Neural progenitor cell (in vitro differentiated cells): ENCODE data around the gene LRRC7. TPM values are rescaled to one million over a fixed set of nuclear protein-coding genes. Genes with fewer than 3 reads are reported as not detected.
A peak's percentile ranks its signal among the peaks of the same experiment; 100 is the strongest.

Source experiments
- DNase-seq: peaks from one replicate; pipeline ENCODE4 v3.0.0-alpha.2; 2016; ENCODE audit warnings: low spot score
- H2AFZ ChIP-seq: fragments of 200-600 bp; sonication (generic); replicated peaks from 2 replicates; pipeline ENCODE4 v1.6.1; 2016; ENCODE audit warnings: antibody characterized with exemption
- H3F3A ChIP-seq: fragments of 200-600 bp; sonication (generic); 2 replicates; pipeline ENCODE4 v1.6.1; 2016; ENCODE audit warnings: antibody characterized with exemption, low read depth
- H3K27ac ChIP-seq: fragments of 200-600 bp; sonication (generic); 2 replicates; pipeline ENCODE4 v1.5.1; 2016; ENCODE audit warnings: mild to moderate bottlenecking
- H3K27me3 ChIP-seq: fragments of 200-600 bp; sonication (generic); 2 replicates; pipeline ENCODE4 v1.6.1; 2016; ENCODE audit warnings: mild to moderate bottlenecking, moderate library complexity
- H3K36me3 ChIP-seq: fragments of 200-600 bp; sonication (generic); 2 replicates; pipeline ENCODE4 v1.5.1; 2016
- H3K4me1 ChIP-seq: fragments of 200-600 bp; sonication (generic); 2 replicates; pipeline ENCODE4 v1.6.1; 2016; ENCODE audit warnings: mixed run types
- H3K4me2 ChIP-seq: fragments of 200-600 bp; sonication (generic); 2 replicates; pipeline ENCODE4 v1.6.1; 2016
- H3K4me3 ChIP-seq: fragments of 200-600 bp; sonication (generic); 2 replicates; pipeline ENCODE4 v1.5.1; 2016
- H3K79me2 ChIP-seq: fragments of 200-600 bp; sonication (generic); 2 replicates; pipeline ENCODE4 v1.6.1; 2016; ENCODE audit warnings: low read depth
- H3K9ac ChIP-seq: fragments of 200-600 bp; sonication (generic); 2 replicates; pipeline ENCODE4 v1.6.1; 2016
- H3K9me3 ChIP-seq: fragments of 200-600 bp; sonication (generic); 2 replicates; pipeline ENCODE4 v1.5.1; 2016; ENCODE audit warnings: low read depth
- H4K20me1 ChIP-seq: fragments of 200-600 bp; sonication (generic); 2 replicates; pipeline ENCODE4 v1.6.1; 2016; ENCODE audit warnings: low read depth
- H3K27ac Mint-ChIP-seq: 3 replicates; pipeline ENCODE4 v1.8.0; 2021; ENCODE audit warnings: mixed read lengths
- H3K27me3 Mint-ChIP-seq: 2 replicates; pipeline ENCODE4 v1.8.0; 2022; ENCODE audit warnings: low read depth, mild to moderate bottlenecking, inconsistent platforms, moderate library complexity, mixed read lengths; ENCODE audit not compliant: insufficient read depth
- H3K36me3 Mint-ChIP-seq: 3 replicates; pipeline ENCODE4 v1.8.0; 2021; ENCODE audit warnings: mixed read lengths
- H3K4me1 Mint-ChIP-seq: 3 replicates; pipeline ENCODE4 v1.8.0; 2021; ENCODE audit warnings: mixed read lengths
- H3K4me3 Mint-ChIP-seq: 3 replicates; pipeline ENCODE4 v1.8.0; 2021; ENCODE audit warnings: mild to moderate bottlenecking, moderate library complexity, mixed read lengths
- H3K9me3 Mint-ChIP-seq: 3 replicates; pipeline ENCODE4 v1.8.0; 2020; ENCODE audit warnings: mixed read lengths
- CTCF ChIP-seq: fragments of 200-600 bp; sonication (generic); IDR thresholded peaks from 2 replicates; pipeline ENCODE4 v1.5.1; 2017; ENCODE audit warnings: antibody characterized with exemption, mild to moderate bottlenecking
- EZH2 ChIP-seq: fragments of 200-600 bp; sonication (generic); IDR thresholded peaks from 2 replicates; pipeline ENCODE4 v1.6.1; 2017; ENCODE audit warnings: antibody characterized with exemption, mild to moderate bottlenecking, moderate library complexity
- EZH2phosphoT487 ChIP-seq: fragments of 200-600 bp; sonication (generic); IDR thresholded peaks from 2 replicates; pipeline ENCODE4 v1.6.1; 2017; ENCODE audit warnings: antibody characterized with exemption
- total RNA-seq: library from RNA; depleted of rRNA; stranded (reverse); fragments of >200 nt; gene quantifications from 2 replicates; pipeline ENCODE4 v1.2.3, GENCODE V29; 2015; ENCODE audit warnings: low replicate concordance

Gene LRRC7
- total RNA-seq, 1 donor from 2014 or later: not detected

- H3K27ac Mint-ChIP-seq: no peak overlapping the region
Measured at GRCh38 chr1:70061231-70061630, 493.5 kb downstream of the LRRC7 start.

DNA sequence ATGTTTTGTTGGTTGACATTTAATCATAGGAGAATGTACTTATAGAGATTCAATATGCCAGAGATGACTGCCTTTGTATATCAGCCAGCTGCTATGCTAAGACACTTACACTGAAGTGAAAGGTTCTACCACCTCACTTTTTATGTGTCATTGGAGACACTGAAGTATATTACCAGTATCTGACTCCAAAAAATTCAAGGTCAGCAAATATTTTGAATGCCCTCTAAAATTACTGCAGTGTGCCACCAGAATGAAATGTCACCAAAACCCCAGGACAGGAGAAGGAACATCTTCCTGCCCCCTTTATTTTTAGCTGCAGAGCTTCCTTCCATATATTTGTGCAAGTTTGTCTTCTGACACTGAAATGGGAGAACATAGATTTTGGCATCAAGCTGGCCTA lies 496.1 kb downstream of the LRRC7 start:
- Histone ChIP-seq H3K27ac (no peak overlapping the region), H3K36me3 (no peaks in the 10 kb centered on the region), H3K9me3 (no peaks in the 10 kb centered on the region), H3K4me1 (no peaks in the 10 kb centered on the region), H3K4me2 (no peak overlapping the region), H3K9ac (no peak overlapping the region), H3K27me3 (no peaks in the 10 kb centered on the region), H2AFZ (no peak overlapping the region), H3K4me3 (no peak overlapping the region), H4K20me1 (no peaks in the 10 kb centered on the region), H3K79me2 (no peaks in the 10 kb centered on the region), H3F3A (no peaks in the 10 kb centered on the region)
- H3K27me3 Mint-ChIP-seq: peaks cover 2% of the 10 kb centered on the region
- no peaks in the 10 kb centered on the region for H3K9me3 Mint-ChIP-seq
- H3K27ac Mint-ChIP-seq: no peak overlapping the region
- H3K4me3 Mint-ChIP-seq: no peak overlapping the region
- no peaks in the 10 kb centered on the region for H3K36me3 Mint-ChIP-seq
- no peak for DNase-seq
- TF ChIP-seq EZH2: no peak
- TF ChIP-seq CTCF: no peak
- no peak for TF ChIP-seq EZH2phosphoT487
- peaks cover 10% of the 10 kb centered on the region for H3K4me1 Mint-ChIP-seq

More at GRCh38 chr1:70061231-70061630, 493.5 kb downstream of the LRRC7 start:
- Histone ChIP-seq H3K79me2 (no peaks in the 10 kb centered on the region), H3K27me3 (no peaks in the 10 kb centered on the region), H3K4me3 (no peak overlapping the region), H2AFZ (peak overlapping the region; percentile 40), H3F3A (no peaks in the 10 kb centered on the region), H3K4me1 (no peaks in the 10 kb centered on the region), H3K9me3 (no peaks in the 10 kb centered on the region), H4K20me1 (no peaks in the 10 kb centered on the region), H3K36me3 (no peaks in the 10 kb centered on the region), H3K4me2 (no peak overlapping the region), H3K27ac (no peak overlapping the region), H3K9ac (no peak overlapping the region)
- no peaks in the 10 kb centered on the region for H3K36me3 Mint-ChIP-seq
- H3K4me1 Mint-ChIP-seq: peaks cover 10% of the 10 kb centered on the region
- peaks cover 2% of the 10 kb centered on the region for H3K27me3 Mint-ChIP-seq
- DNase-seq: peak; percentile 9
- no peak for TF ChIP-seq EZH2phosphoT487
- no peak for TF ChIP-seq CTCF
- TF ChIP-seq EZH2: no peak
- H3K4me3 Mint-ChIP-seq: no peak overlapping the region
- no peaks in the 10 kb centered on the region for H3K9me3 Mint-ChIP-seq

GRCh38 chr1:70066711-70067110 lies 499.0 kb downstream of the LRRC7 start:
- no peaks in the 10 kb centered on the region for H3K9me3 Mint-ChIP-seq
- H3K4me1 Mint-ChIP-seq: peaks cover 2% of the 10 kb centered on the region
- no peak overlapping the region for H3K4me2 ChIP-seq

More at GRCh38 chr1:70066711-70067110, 499.0 kb downstream of the LRRC7 start:
- Histone ChIP-seq H3K79me2 (no peaks in the 10 kb centered on the region), H3K27ac (no peak overlapping the region), H3K9me3 (no peaks in the 10 kb centered on the region), H4K20me1 (no peaks in the 10 kb centered on the region), H2AFZ (no peak overlapping the region), H3F3A (no peaks in the 10 kb centered on the region), H3K36me3 (no peaks in the 10 kb centered on the region), H3K9ac (no peak overlapping the region), H3K4me3 (no peak overlapping the region), H3K27me3 (peaks cover 3% of the 10 kb centered on the region), H3K4me1 (no peaks in the 10 kb centered on the region)
- TF ChIP-seq CTCF: no peak
- TF ChIP-seq EZH2: no peak
- TF ChIP-seq EZH2phosphoT487: no peak
- no peak overlapping the region for H3K27ac Mint-ChIP-seq
- no peaks in the 10 kb centered on the region for H3K36me3 Mint-ChIP-seq
- peaks cover 2% of the 10 kb centered on the region for H3K27me3 Mint-ChIP-seq
- no peak for DNase-seq
- no peak overlapping the region for H3K4me3 Mint-ChIP-seq
